Naive thymus-derived CD8-positive, alpha-beta T cell (primary cell): Measurements from ENCODE around the gene PCP2. TPM values are rescaled to one million over a fixed set of nuclear protein-coding genes. Genes with fewer than 3 reads are reported as not detected.

Experiments
- ATAC-seq, 2 donors: fragments of 150-1000 bp; cut with Tn5 transposase in 1 of 2; sonication (Bioruptor Pico), chemical (Tn5 transposase) in 1 of 2; 1 replicate in 1 of 2; 2 replicates in 1 of 2; pipeline ENCODE4 v1.10.0; 2021; ENCODE audit warnings: mild to moderate bottlenecking in 2 of 2, moderate library complexity in 2 of 2
- POLR2A ChIA-PET: fragments of 350-600 bp; sonication (Branson Sonifier 250); formaldehyde crosslinking; loops from one replicate; lab custom pipeline; 2021; ENCODE audit warnings: antibody characterized with exemption; lab: Charles Lee
- DNase-seq, 10 donors: peaks; one replicate each; pipeline versions ENCODE4 v3.0.0 to v3.0.0-alpha.2; 2020 to 2022
- H3K27ac Mint-ChIP-seq, 10 donors: one replicate each; pipeline ENCODE4 v1.8.0; 2020 to 2022; ENCODE audit warnings: mild to moderate bottlenecking in 10 of 10, mixed read lengths in 10 of 10, moderate library complexity in 4 of 10, inconsistent platforms in 1 of 10
- H3K27me3 Mint-ChIP-seq, 5 donors: one replicate each; pipeline ENCODE4 v1.8.0; 2021 to 2022; ENCODE audit warnings: mixed read lengths in 5 of 5
- H3K36me3 Mint-ChIP-seq, 3 donors: one replicate each; pipeline ENCODE4 v1.8.0; 2020 to 2022; ENCODE audit warnings: mixed read lengths in 3 of 3, mild to moderate bottlenecking in 2 of 3, inconsistent platforms in 1 of 3
- H3K4me1 Mint-ChIP-seq, 4 donors: one replicate each; pipeline ENCODE4 v1.8.0; 2021 to 2022; ENCODE audit warnings: mixed read lengths in 4 of 4
- H3K4me3 Mint-ChIP-seq, 10 donors: one replicate each; pipeline ENCODE4 v1.8.0; 2020 to 2022; ENCODE audit warnings: mild to moderate bottlenecking in 10 of 10, mixed read lengths in 10 of 10, moderate library complexity in 6 of 10, inconsistent platforms in 1 of 10
- H3K9me3 Mint-ChIP-seq, 9 donors: one replicate each; pipeline ENCODE4 v1.8.0; 2020 to 2022; ENCODE audit warnings: mixed read lengths in 9 of 9, mild to moderate bottlenecking in 3 of 9, inconsistent platforms in 1 of 9, moderate library complexity in 1 of 9
- microRNA-seq: library from miRNA; unstranded; fragments of <30 nt; microRNA quantifications from one replicate; pipeline ENCODE4 v1.2.0, GENCODE V29; 2022; ENCODE audit warnings: borderline microRNAs expressed
- polyA plus RNA-seq, 3 donors: library from polyadenylated mRNA; unstranded; fragments of 300-500 nt; fragmentation: Illumina TruSeq; gene quantifications; one replicate each; pipeline ENCODE4 v1.2.3, GENCODE V29; 2021
- total RNA-seq, 8 experiments: library from RNA in 2 of 8; stranded (reverse) in 2 of 8; gene quantifications; one replicate each; pipeline ENCODE4 v1.2.3 and lab custom pipeline; 2021 to 2026

The PCP2 gene
- total and polyA plus RNA-seq, 5 experiments from 2014 or later, result 0.76 to 8.4 (median 5.2) TPM; not detected in 2

DNA sequence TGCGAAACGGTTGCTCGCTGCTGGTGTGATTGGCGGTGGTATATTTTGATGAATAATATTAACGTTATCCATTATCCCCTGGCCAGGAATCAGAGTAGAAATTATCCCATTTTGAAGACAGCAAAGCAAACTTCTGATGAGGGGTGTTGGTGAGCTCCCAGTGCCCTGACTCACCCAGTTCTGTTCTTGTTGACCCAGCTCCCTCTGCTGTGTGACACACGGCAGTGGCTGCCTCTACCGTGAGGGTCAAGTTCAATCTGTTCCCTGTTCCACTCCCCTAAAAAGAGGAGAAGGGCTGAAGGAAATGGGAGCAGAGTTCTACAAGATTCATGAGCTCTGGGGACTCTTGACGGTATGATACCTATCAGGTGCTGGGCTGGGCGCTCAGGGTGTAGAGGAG lies 35.8 kb downstream of the PCP2 start:
- H3K27me3 Mint-ChIP-seq, result peaks cover 18 to 60% (median 37%) of the 10 kb centered on the region in 5 donors
- H3K4me1 Mint-ChIP-seq, result peaks cover 4 to 10% (median 6%) of the 10 kb centered on the region in 4 donors
- peak overlapping the region in 1 of 10 donors; percentile 13 for H3K27ac Mint-ChIP-seq

DNA sequence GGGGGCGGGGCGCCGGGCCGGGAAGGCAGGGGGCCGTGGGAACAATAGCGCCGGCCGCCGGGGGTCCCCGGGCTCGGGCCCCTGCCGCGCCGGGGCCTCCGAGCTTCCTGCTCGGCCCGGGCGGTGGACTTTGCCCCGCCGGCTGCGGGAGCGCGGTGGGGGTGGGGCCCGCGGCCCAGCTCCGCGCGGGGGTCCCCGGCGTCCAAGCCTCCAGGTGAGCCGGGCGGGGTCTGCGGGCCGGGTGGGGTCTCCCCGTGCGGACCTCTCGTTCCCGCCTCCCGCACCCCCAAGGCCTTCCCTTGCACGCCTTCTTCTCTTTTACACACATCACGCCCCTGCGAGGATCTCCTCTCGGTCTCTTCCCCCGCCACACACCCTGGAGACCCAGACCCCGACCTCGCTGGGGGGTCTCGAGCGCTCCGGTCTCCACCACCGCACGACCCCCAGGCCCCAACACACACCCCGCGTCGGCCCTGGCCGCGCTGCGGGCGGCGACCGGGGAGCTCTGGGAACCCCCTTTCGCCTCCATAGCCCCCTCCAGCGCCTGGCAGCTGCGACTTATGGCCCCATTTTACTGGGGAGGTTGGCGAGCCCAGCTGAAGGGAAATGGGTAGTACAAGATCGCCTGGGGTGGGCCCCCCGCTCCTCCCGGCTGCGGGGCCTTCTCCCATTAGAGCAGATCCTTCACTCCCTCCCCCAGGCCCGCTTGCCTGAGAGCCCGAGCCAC lies 37.1 kb downstream of the PCP2 start:
- no peak overlapping the region for H3K27ac Mint-ChIP-seq
- DNase-seq, result peak in 1 of 10 donors; percentile 11
- H3K9me3 Mint-ChIP-seq, result no peaks in the 10 kb centered on the region
- ATAC-seq, result peak; percentile 2 to 8
- POLR2A ChIA-PET, result interaction anchor here (1.4 kb wide), 1 partner anchor 31 kb away, joined by 3 read pairs; no protein-coding TSS in a partner anchor
- H3K4me3 Mint-ChIP-seq, result peak overlapping the region; percentile 40 to 86 (median 68)
- peaks cover 0 to 3% (median 0%) of the 10 kb centered on the region in 3 donors for H3K36me3 Mint-ChIP-seq
- H3K27me3 Mint-ChIP-seq, result peaks cover 13 to 51% (median 35%) of the 10 kb centered on the region in 5 donors
- peaks cover 4 to 8% (median 6%) of the 10 kb centered on the region in 4 donors for H3K4me1 Mint-ChIP-seq

More for the DNA sequence above, 35.8 kb downstream of the PCP2 start:
- no peak for DNase-seq
- H3K4me3 Mint-ChIP-seq, result peak overlapping the region in 6 of 10 donors; percentile 10 to 56 (median 32)
- ATAC-seq, result no peak
- no peaks in the 10 kb centered on the region for H3K9me3 Mint-ChIP-seq
- H3K36me3 Mint-ChIP-seq, result peaks cover 0 to 3% (median 0%) of the 10 kb centered on the region in 3 donors
- POLR2A ChIA-PET, result interaction anchor here (0.9 kb wide), 1 partner anchor 228 kb away, joined by 8 read pairs; no protein-coding TSS in a partner anchor

DNA sequence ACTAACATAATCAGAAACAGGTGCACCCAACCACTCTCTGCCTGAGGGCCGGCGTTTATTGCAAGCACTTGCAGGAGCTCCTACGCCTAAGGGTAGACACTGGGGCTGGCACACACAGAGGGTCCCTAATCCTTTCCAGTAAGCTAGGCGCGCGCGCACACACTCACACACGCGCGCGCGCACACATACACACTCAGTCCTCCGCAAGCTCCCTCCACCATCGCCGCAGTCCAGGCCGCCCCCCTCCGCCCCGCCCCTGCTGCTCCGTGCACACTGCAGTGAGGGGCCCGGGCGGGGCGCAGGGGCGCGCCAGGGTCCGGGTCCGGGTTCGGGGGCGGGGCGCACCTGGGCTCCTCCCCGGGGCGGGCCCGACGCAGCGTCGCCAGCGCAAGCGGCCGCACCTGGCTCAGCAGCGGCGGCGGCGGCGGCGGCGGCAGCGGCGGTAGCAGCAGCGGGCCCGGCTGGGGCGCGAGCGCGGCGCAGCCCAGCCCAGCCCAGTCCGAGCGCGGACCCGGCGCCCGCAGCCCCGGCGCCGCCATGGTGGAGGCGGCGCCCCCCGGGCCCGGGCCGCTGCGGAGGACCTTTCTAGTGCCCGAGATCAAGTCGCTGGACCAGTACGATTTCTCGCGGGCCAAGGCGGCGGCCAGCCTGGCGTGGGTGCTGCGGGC lies 37.9 kb downstream of the PCP2 start, which contains the start of gene CAMSAP3:
Gene CAMSAP3 (plus strand): TSS at position 398 of the 668 bp plus-strand sequence. CDS start 140 bp downstream, at position 538.
- Mint-ChIP-seq H3K36me3 (peaks cover 0 to 3% (median 0%) of the 10 kb centered on the region in 3 donors), H3K4me1 (peaks cover 4 to 8% (median 6%) of the 10 kb centered on the region in 4 donors), H3K4me3 (peak within 1 kb of the TSS; percentile 67 to 86 (median 79)), H3K27me3 (peaks cover 13 to 51% (median 35%) of the 10 kb centered on the region in 5 donors), H3K27ac (peak within 1 kb of the TSS in 1 of 10 donors; percentile 16), H3K9me3 (no peaks in the 10 kb centered on the region)
- POLR2A ChIA-PET, result no interaction called here
- DNase-seq (peak in 9 of 10 donors; percentile 24 to 70 (median 53)), ATAC-seq (peak; percentile 85 to 86)

DNA sequence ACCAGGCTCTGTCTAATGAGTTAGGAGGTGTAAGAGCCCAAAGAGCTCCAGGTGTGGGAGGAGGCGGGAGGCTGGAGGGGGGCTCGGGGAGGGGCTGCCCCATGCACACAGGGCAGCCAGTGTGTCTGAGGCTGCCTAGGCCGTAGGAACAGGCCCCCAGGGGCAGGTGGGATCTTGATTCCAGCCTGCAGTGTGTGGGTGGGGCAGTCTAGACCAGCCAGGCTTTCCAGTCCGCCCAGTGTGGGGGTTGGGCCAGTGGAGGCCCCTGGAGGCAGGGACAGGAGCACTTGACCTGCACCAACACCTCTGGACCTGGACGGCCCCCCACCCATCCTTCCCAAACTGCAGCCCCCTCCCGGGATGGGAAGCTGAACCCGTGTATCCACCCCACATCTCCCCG lies 43.3 kb downstream of the PCP2 start:
- ATAC-seq (no peak), DNase-seq (no peak)
- POLR2A ChIA-PET, result interaction anchor here (0.5 kb wide), 1 partner anchor 186 kb away, joined by 4 read pairs; no protein-coding TSS in a partner anchor
- Mint-ChIP-seq H3K4me3 (no peak overlapping the region), H3K9me3 (no peaks in the 10 kb centered on the region), H3K27me3 (peaks cover 3 to 23% (median 18%) of the 10 kb centered on the region in 5 donors), H3K36me3 (no peaks in the 10 kb centered on the region), H3K4me1 (peaks cover 0 to 4% (median 2%) of the 10 kb centered on the region in 4 donors), H3K27ac (no peak overlapping the region)

DNA sequence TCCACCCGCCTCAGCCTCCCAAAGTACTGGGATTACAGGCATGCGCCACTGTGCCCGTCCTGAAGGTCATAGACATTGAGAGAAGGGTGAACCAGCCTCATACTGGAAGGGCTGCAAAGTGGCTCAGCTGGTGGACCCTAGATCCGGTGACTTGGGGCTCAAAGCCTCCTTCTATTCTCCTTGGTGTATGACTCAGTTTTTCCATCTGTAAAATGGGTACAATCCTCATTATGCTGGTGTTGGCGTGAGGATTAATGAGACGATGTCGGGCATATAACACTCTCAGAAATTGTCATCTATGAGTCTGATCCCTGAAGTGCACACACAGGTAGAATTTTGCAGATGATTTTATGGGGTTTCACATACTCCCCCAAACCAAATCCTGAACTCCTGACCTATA lies 43.7 kb downstream of the PCP2 start:
- H3K4me3 Mint-ChIP-seq, result no peak overlapping the region
- peaks cover 0 to 20% (median 15%) of the 10 kb centered on the region in 5 donors for H3K27me3 Mint-ChIP-seq
- no peaks in the 10 kb centered on the region for H3K36me3 Mint-ChIP-seq
- no peak for DNase-seq
- no peak overlapping the region for H3K27ac Mint-ChIP-seq
- peaks cover 0 to 2% (median 0%) of the 10 kb centered on the region in 4 donors for H3K4me1 Mint-ChIP-seq
- no peaks in the 10 kb centered on the region for H3K9me3 Mint-ChIP-seq
- no peak for ATAC-seq
- POLR2A ChIA-PET, result interaction anchor here (0.5 kb wide), 1 partner anchor 186 kb away, joined by 4 read pairs; no protein-coding TSS in a partner anchor

- H3K27ac Mint-ChIP-seq, result no peak overlapping the region
- DNase-seq, result no peak
- H3K36me3 Mint-ChIP-seq, result no peaks in the 10 kb centered on the region
- H3K27me3 Mint-ChIP-seq, result peaks cover 0 to 9% (median under 1%) of the 10 kb centered on the region in 5 donors
- H3K4me3 Mint-ChIP-seq, result no peak overlapping the region
- no peak for ATAC-seq
- POLR2A ChIA-PET, result no interaction called here
- no peaks in the 10 kb centered on the region for H3K4me1 Mint-ChIP-seq
- no peaks in the 10 kb centered on the region for H3K9me3 Mint-ChIP-seq
Measured at GRCh38 chr19:7582446-7582845, 51.1 kb downstream of the PCP2 start.

Small RNAs within 50 kb of the gene (microRNA-seq; reads per million reads assigned to microRNA genes)
- gene MIR6792, result not detected

Other genes with a start within 250 kb of the PCP2 start
- gene PEX11G, start 144.7 kb downstream of the PCP2 start, total RNA-seq, result 1 to 10 TPM in 1 of 2 experiments, under 1 TPM in 1; 0.88 to 1.1 TPM
- 1 to 10 TPM in 2 of 3 donors, under 1 TPM in 1; 0.68 to 2.7 (median 2.3) TPM for gene PEX11G, start 144.7 kb downstream of the PCP2 start, polyA plus RNA-seq
- gene ZNF358, start 117.6 kb downstream of the PCP2 start, total RNA-seq, result 10 to 100 TPM; 10.2 to 10.8 TPM
- 1 to 10 TPM in 2 of 3 donors, under 1 TPM in 1; 0.71 to 2.5 (median 1.7) TPM for gene ZNF358, start 117.6 kb downstream of the PCP2 start, polyA plus RNA-seq
- 10 to 100 TPM; 13.7 TPM for gene MCOLN1, start 111.1 kb downstream of the PCP2 start, total RNA-seq
- gene MCOLN1, start 111.1 kb downstream of the PCP2 start, polyA plus RNA-seq, result 10 to 100 TPM in 1 of 3 donors, 1 to 10 TPM in 2; 6.5 to 10.1 (median 6.6) TPM
- 100 to 1,000 TPM; 114 to 116 TPM for gene PNPLA6, start 98.0 kb downstream of the PCP2 start, total RNA-seq
- gene PNPLA6, start 98.0 kb downstream of the PCP2 start, polyA plus RNA-seq, result 10 to 100 TPM in 1 of 3 donors, 1 to 10 TPM in 2; 5.9 to 10.2 (median 7.0) TPM
- gene CAMSAP3, start 37.9 kb downstream of the PCP2 start, total RNA-seq, result 1 to 10 TPM in 1 of 2 experiments, under 1 TPM in 1; 0.99 to 2.2 TPM
- under 1 TPM in 2 of 3 donors, not detected in 1; 0.20 to 0.58 TPM for gene CAMSAP3, start 37.9 kb downstream of the PCP2 start, polyA plus RNA-seq
- 10 to 100 TPM; 70.2 to 71.0 TPM for gene XAB2, start 4.2 kb downstream of the PCP2 start, total RNA-seq
- 10 to 100 TPM in 1 of 3 donors, 1 to 10 TPM in 2; 6.6 to 17.6 (median 9.9) TPM for gene XAB2, start 4.2 kb downstream of the PCP2 start, polyA plus RNA-seq
- 100 to 1,000 TPM; 124 to 128 TPM for gene PET100, start 3.9 kb downstream of the PCP2 start, total RNA-seq
- 100 to 1,000 TPM; 190 to 299 (median 289) TPM for gene PET100, start 3.9 kb downstream of the PCP2 start, polyA plus RNA-seq
- gene STXBP2, start 3.4 kb upstream of the PCP2 start, total RNA-seq, result 100 to 1,000 TPM; 165 to 184 TPM
- 10 to 100 TPM; 50.4 to 63.2 (median 54.9) TPM for gene STXBP2, start 3.4 kb upstream of the PCP2 start, polyA plus RNA-seq
- gene RETN, start 35.3 kb upstream of the PCP2 start, total RNA-seq, result not detected
- gene RETN, start 35.3 kb upstream of the PCP2 start, polyA plus RNA-seq, result 10 to 100 TPM in 1 of 3 donors, 1 to 10 TPM in 2; 6.5 to 12.8 (median 8.7) TPM
- gene MCEMP1, start 43.4 kb upstream of the PCP2 start, total RNA-seq, result not detected
- gene MCEMP1, start 43.4 kb upstream of the PCP2 start, polyA plus RNA-seq, result under 1 TPM in 1 of 3 donors, not detected in 2; 0.12 TPM
- 10 to 100 TPM; 66.5 to 71.8 TPM for gene TRAPPC5, start 47.1 kb upstream of the PCP2 start, total RNA-seq
- gene TRAPPC5, start 47.1 kb upstream of the PCP2 start, polyA plus RNA-seq, result 100 to 1,000 TPM; 154 to 208 (median 170) TPM
- 1 to 10 TPM; 1.7 to 2.3 TPM for gene FCER2, start 68.4 kb upstream of the PCP2 start, total RNA-seq
- gene FCER2, start 68.4 kb upstream of the PCP2 start, polyA plus RNA-seq, result under 1 TPM in 2 of 3 donors, not detected in 1; 0.23 to 0.38 TPM
- gene CLEC4G, start 98.4 kb upstream of the PCP2 start, total RNA-seq, result not detected
- gene CLEC4G, start 98.4 kb upstream of the PCP2 start, polyA plus RNA-seq, result not detected
- under 1 TPM; 0.11 to 0.26 TPM for gene CD209, start 113.8 kb upstream of the PCP2 start, total RNA-seq
- gene CD209, start 113.8 kb upstream of the PCP2 start, polyA plus RNA-seq, result not detected
- gene CLEC4M, start 129.5 kb upstream of the PCP2 start, total RNA-seq, result not detected
- gene CLEC4M, start 129.5 kb upstream of the PCP2 start, polyA plus RNA-seq, result not detected
- gene EVI5L, start 196.5 kb upstream of the PCP2 start, total RNA-seq, result 10 to 100 TPM; 10.5 to 11.5 TPM
- gene EVI5L, start 196.5 kb upstream of the PCP2 start, polyA plus RNA-seq, result 1 to 10 TPM; 1.1 to 2.7 (median 1.7) TPM
- gene PRR36, start 240.7 kb upstream of the PCP2 start, total RNA-seq, result under 1 TPM; 0.11 to 0.21 TPM
- under 1 TPM; 0.03 to 0.18 (median 0.13) TPM for gene PRR36, start 240.7 kb upstream of the PCP2 start, polyA plus RNA-seq